ENCODE data around the gene DDAH2.

Gene DDAH2

GRCh38 chr6:31687860-31688693 is 41.0 kb downstream of the DDAH2 start:
- no peak for DNase-seq

- DNase-seq = no peak
These were observed 41.8 kb downstream of the DDAH2 start for GRCh38 chr6:31687321-31687720.

- DNase-seq = no peak
These were observed 42.6 kb downstream of the DDAH2 start for GRCh38 chr6:31686483-31686882.

DNA sequence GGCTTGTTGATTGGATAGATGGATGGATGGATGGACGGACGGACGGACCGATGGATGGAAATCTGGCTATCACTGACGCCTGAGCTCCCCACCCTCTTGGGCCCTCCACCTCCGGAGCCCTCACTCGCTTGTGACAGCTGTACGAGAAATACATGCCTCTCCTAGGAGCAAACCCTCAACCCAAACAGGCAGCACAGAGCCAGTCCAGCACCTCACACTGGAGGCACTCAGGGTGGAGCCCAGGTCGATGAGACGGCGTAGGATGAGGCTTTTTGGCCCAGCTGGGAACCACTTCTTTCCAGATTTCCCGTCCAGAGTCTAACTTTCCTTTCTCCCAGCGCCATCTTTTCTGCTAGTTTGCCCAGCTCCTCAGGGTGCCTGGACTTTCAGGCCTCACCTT is 45.5 kb downstream of the DDAH2 start:
- DNase-seq = no peak

DNA sequence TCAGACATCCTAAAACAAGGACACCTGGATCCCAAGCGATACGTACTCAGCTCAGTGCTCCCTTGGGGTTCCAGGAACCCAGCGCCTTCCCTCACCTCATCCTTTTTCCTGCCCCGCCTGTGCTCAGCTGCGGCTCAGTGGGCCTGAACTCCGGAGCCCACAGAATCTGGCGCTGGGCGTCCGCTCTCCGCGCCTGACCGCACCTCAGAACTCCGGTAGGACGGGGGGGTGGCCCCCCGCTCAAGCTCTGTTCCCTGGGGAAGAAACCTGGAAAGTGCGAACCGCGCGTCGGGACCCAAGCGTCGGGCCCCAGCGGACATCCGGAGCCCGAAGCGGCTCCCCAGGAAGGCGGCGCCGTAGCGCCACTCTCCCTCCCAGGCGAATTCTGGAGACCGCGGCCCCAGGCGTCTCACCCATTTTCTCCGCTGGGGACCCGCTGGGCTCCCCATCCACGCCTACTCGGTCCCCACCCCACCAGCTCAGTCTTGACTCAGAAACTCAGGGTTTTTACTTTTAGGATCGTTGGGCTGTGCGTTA is 47.9 kb downstream of the DDAH2 start:
- DNase-seq = peak; percentile 26

DNA sequence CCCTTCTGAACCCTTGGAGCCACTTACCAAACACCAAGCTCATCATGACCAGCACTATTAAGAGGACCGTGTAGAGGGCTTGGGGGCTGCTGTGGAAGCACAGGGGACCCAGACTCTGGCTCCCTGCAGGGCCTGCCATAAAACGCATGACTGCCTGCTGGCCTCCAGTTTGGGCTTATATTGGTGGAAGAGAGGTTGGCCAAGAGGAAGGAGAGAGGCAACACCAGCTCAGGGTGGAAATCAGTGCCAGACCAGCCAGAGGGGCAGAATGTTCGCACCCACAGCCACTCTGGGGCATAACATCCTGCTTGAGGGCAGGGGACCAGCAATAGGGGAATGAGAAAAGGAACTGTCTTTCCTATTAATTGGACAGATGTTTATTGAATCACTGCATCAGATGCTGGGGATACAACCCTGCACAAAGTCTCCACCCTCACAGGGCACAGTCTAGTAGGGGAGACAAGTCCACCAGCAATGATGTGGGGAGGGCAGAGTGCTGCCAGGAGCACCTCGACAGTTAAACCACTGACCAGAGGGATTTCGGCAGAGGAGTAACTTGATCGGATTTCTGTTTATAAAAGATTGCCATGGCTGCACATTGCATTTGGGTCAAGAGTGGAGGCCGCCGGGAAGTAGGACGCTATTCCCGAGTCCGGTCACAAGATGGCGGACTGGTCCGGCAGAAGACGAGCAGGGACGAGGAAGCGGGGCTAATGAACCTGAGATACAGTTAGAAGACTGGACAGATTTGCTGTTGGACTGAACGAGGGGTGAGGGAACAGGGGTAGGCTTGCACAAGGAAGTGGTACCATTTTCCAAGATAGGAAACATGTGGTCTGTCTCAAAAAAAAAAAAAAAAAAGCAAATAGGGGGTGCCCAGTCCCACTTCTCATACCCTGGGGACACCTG is 48.6 kb downstream of the DDAH2 start, which contains the start of gene LY6G5C:
Gene LY6G5C (minus strand): TSS at position 842 of the 909 bp plus-strand sequence. CDS start 694 bp downstream, at position 148.
- peak; percentile 43 for DNase-seq

DNA sequence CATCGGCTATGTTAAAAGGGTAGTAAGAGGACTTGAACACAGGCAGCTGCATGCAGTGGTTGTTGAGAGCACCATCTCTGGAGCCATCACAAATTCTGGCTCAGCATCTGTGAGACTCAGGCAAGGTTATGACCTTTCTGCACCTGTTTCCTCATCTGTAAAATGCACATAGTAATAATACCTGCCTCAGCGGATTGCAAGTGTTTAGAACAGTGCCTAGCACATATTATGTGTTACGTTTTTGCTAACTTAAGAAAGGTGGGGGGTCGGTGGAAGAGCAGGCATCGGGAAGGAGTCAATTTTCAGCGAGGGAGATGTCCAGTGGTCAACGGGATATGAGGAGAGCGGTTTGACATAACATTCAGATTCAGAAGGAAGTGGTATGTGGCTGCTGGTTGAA is 51.1 kb downstream of the DDAH2 start:
- DNase-seq = no peak

Measured in T-helper 9 cell (primary cell).